22Rv1 (cell line): Measurements from ENCODE around the gene CHST2.

ENCODE experiments used
- CTCF ChIP-seq: fragments of 450-650 bp; IDR thresholded peaks from 2 replicates; pipeline ENCODE4 v1.5.1; 2017; ENCODE audit warnings: mild to moderate bottlenecking
- ZFX ChIP-seq: fragments of 450-650 bp; IDR thresholded peaks from 2 replicates; pipeline ENCODE4 v1.6.1; 2017; ENCODE audit warnings: antibody characterized with exemption, borderline replicate concordance

- TF ChIP-seq CTCF (no peak), ZFX (no peak)
Measured at GRCh38 chr3:143134471-143134870, 14.9 kb downstream of the CHST2 start.
